NCI-H2081 (cell line): ENCODE measurements around the gene ELMO1.
A peak's percentile ranks its signal among the peaks of the same experiment; 100 is the strongest.

Source experiments
- DNase-seq, 2 experiments: peaks; one replicate each; lab custom pipeline; 2025; lab: John Stamatoyannopoulos, UW

Gene ELMO1

GRCh38 chr7:37368540-37368939, 80.1 kb downstream of the ELMO1 start:
- DNase-seq, result no peak

GRCh38 chr7:37367010-37367409, 81.7 kb downstream of the ELMO1 start:
- DNase-seq, result no peak

- DNase-seq, result no peak
Observed at GRCh38 chr7:37366445-37366844, 82.2 kb downstream of the ELMO1 start.

GRCh38 chr7:37365405-37365804, 83.3 kb downstream of the ELMO1 start:
- DNase-seq, result no peak

GRCh38 chr7:37364856-37365255, 83.8 kb downstream of the ELMO1 start:
- DNase-seq, result no peak

GRCh38 chr7:37363536-37364491, 84.8 kb downstream of the ELMO1 start:
- DNase-seq, result no peak

- DNase-seq, result no peak
Observed at GRCh38 chr7:37362802-37363201, 85.9 kb downstream of the ELMO1 start.

GRCh38 chr7:37360484-37360883, 88.2 kb downstream of the ELMO1 start:
- DNase-seq, result no peak

- DNase-seq, result no peak
Observed at GRCh38 chr7:37359662-37360444, 88.8 kb downstream of the ELMO1 start.

- no peak for DNase-seq
Observed at GRCh38 chr7:37359180-37359579, 89.5 kb downstream of the ELMO1 start.

GRCh38 chr7:37357637-37357996, 91.0 kb downstream of the ELMO1 start:
- no peak for DNase-seq

- DNase-seq, result no peak
Observed at GRCh38 chr7:37356911-37357636, 91.6 kb downstream of the ELMO1 start.

- DNase-seq, result no peak
Observed at GRCh38 chr7:37354656-37355131, 94.0 kb downstream of the ELMO1 start.

GRCh38 chr7:37353949-37354655, 94.6 kb downstream of the ELMO1 start:
- no peak for DNase-seq

GRCh38 chr7:37352974-37353948, 95.4 kb downstream of the ELMO1 start:
- DNase-seq, result peak in 1 of 2 experiments; percentile 3

GRCh38 chr7:37352251-37352880, 96.3 kb downstream of the ELMO1 start:
- DNase-seq, result no peak

GRCh38 chr7:37351716-37352115, 96.9 kb downstream of the ELMO1 start:
- no peak for DNase-seq

GRCh38 chr7:37349979-37350590, 98.6 kb downstream of the ELMO1 start:
- DNase-seq, result no peak

GRCh38 chr7:37348982-37349381, 99.7 kb downstream of the ELMO1 start:
- no peak for DNase-seq
